ENCODE data around the gene SEMA3C.

- TF ChIP-seq POLR2AphosphoS5 (IDR thresholded peaks at IDR 0.05) (no peak), POLR2A (IDR thresholded peaks at IDR 0.05) (no peak), CTCF (IDR thresholded peaks at IDR 0.05 in 8 of 11, conservative IDR thresholded peaks at IDR 0.05 in 3 of 11) (no peak)
Observed at GRCh38 chr7:80815733-80816132, 103.1 kb downstream of the SEMA3C start.

Measured in spleen (tissue), 7 donors.